ENCODE results near the gene KIRREL2.

Gene KIRREL2

GRCh38 chr19:35899547-35900214 is 43.0 kb downstream of the KIRREL2 start (continued):
- no peak for TF ChIP-seq BCL6B (tag by site-specific recombination; IDR thresholded peaks at IDR 0.05)
- TF ChIP-seq ZNF843 (tag by site-specific recombination; IDR thresholded peaks at IDR 0.05), result peak; percentile 73
- TF ChIP-seq KLF17 (tag by site-specific recombination; IDR thresholded peaks at IDR 0.05), result peak; percentile 89
- TF ChIP-seq ZNF175 (tag by site-specific recombination; IDR thresholded peaks at IDR 0.05), result no peak
- TF ChIP-seq AEBP2 (tag by site-specific recombination; IDR thresholded peaks at IDR 0.05; ENCODE audit: borderline replicate concordance), result no peak
- TF ChIP-seq ZNF433 (tag by site-specific recombination; IDR thresholded peaks at IDR 0.05; ENCODE audit: low read depth), result no peak
- no peak for TF ChIP-seq ZNF302 (tag by site-specific recombination; IDR thresholded peaks at IDR 0.05; ENCODE audit: low read depth)
- 0 out of 2 replicates have a peak, but pooled peaks have one; percentile 50 for TF ChIP-seq BCL11B (tag by site-specific recombination; IDR thresholded peaks at IDR 0.05; ENCODE audit: low read depth)
- no peak for TF ChIP-seq ZNF670 (tag by site-specific recombination; IDR thresholded peaks at IDR 0.05; ENCODE audit: low read depth)
- TF ChIP-seq ZNF510 (tag by site-specific recombination; IDR thresholded peaks at IDR 0.05; ENCODE audit: insufficient replicate concordance), result no peak
- TF ChIP-seq ZSCAN16 (tag by site-specific recombination; IDR thresholded peaks at IDR 0.05), result no peak
- 0 out of 2 replicates have a peak, but pooled peaks have one; percentile 73 for TF ChIP-seq ZNF561 (tag by site-specific recombination; IDR thresholded peaks at IDR 0.05; ENCODE audit: borderline replicate concordance)
- TF ChIP-seq GLI2 (tag by site-specific recombination; IDR thresholded peaks at IDR 0.05; ENCODE audit: borderline replicate concordance, low read depth), result no peak
- no peak for TF ChIP-seq SETDB1 (IDR thresholded peaks at IDR 0.05; ENCODE audit: insufficient read length, low read length)
- no peak for TF ChIP-seq ZNF133 (tag by site-specific recombination; IDR thresholded peaks at IDR 0.05)
- peak; percentile 91 for TF ChIP-seq KLF7 (tag by site-specific recombination; IDR thresholded peaks at IDR 0.05; ENCODE audit: borderline replicate concordance)
- peak; percentile 98 for TF ChIP-seq ZBTB7A (tag by site-specific recombination; IDR thresholded peaks at IDR 0.05; ENCODE audit: low read depth)
- no peak for TF ChIP-seq SCRT1 (tag by site-specific recombination; IDR thresholded peaks at IDR 0.05; ENCODE audit: borderline replicate concordance)
- peak; percentile 99 for TF ChIP-seq ZNF341 (tag by site-specific recombination; IDR thresholded peaks at IDR 0.05; ENCODE audit: low read depth)
- TF ChIP-seq SP3 (tag by site-specific recombination; IDR thresholded peaks at IDR 0.05), result peak; percentile 87
- TF ChIP-seq ZNF214 (tag by site-specific recombination; IDR thresholded peaks at IDR 0.05; ENCODE audit: borderline replicate concordance), result no peak
- TF ChIP-seq MYNN (tag by site-specific recombination; IDR thresholded peaks at IDR 0.05; ENCODE audit: borderline replicate concordance), result 0 out of 2 replicates have a peak, but pooled peaks have one; percentile 20
- TF ChIP-seq PBX3 (CRISPR knock-in tag; IDR thresholded peaks at IDR 0.05), result no peak
- TF ChIP-seq MZF1 (tag by site-specific recombination; IDR thresholded peaks at IDR 0.05; ENCODE audit: borderline replicate concordance), result peak; percentile 91
- TF ChIP-seq PRDM10 (tag by site-specific recombination; IDR thresholded peaks at IDR 0.05), result peak; percentile 95
- TF ChIP-seq INSM2 (tag by site-specific recombination; IDR thresholded peaks at IDR 0.05), result peak; percentile 86
- peak; percentile 55 for TF ChIP-seq ZNF580 (tag by site-specific recombination; IDR thresholded peaks at IDR 0.05)
- no peak for TF ChIP-seq ZNF155 (tag by site-specific recombination; IDR thresholded peaks at IDR 0.05)
- TF ChIP-seq ZNF292 (tag by site-specific recombination; IDR thresholded peaks at IDR 0.05; ENCODE audit: borderline replicate concordance, low read depth), result no peak

Data from HEK293 (cell line).